Measurements from ENCODE around the gene VAMP5. TPM values are rescaled to one million over a fixed set of nuclear protein-coding genes. Genes with fewer than 3 reads are reported as not detected.
"Not testable (repeated sequence)": the region's sequence is repeated elsewhere in the genome, so short reads cannot be mapped to it uniquely, and the experiment has no call there.

The VAMP5 gene
- total RNA-seq, 1 donor from 2014 or later = 3.4 TPM

GRCh38 chr2:85607268-85608215 is 23.3 kb downstream of the VAMP5 start:
- H3K9me3 Mint-ChIP-seq = no peaks in the 10 kb centered on the region
- H3K27me3 Mint-ChIP-seq = no peaks in the 10 kb centered on the region
- peaks cover 11% of the 10 kb centered on the region for H3K36me3 Mint-ChIP-seq
- peak overlapping the region; percentile 37 for H3K4me3 Mint-ChIP-seq
- H3K27ac Mint-ChIP-seq = peak overlapping the region; percentile 77
- DNase-seq (ENCODE audit: extremely low spot score, unreplicated experiment) = no peak
- no peak for TF ChIP-seq CTCF (conservative IDR thresholded peaks at IDR 0.05)
- H3K4me1 Mint-ChIP-seq (ENCODE audit: unreplicated experiment) = peaks cover 25% of the 10 kb centered on the region

- Mint-ChIP-seq H3K9me3 (no peaks in the 10 kb centered on the region), H3K36me3 (peaks cover 11% of the 10 kb centered on the region), H3K27me3 (no peaks in the 10 kb centered on the region), H3K4me3 (peak overlapping the region; percentile 96), H3K27ac (peak overlapping the region; percentile 89), H3K4me1 (ENCODE audit: unreplicated experiment) (peaks cover under 1% of the 10 kb centered on the region)
- TF ChIP-seq CTCF (conservative IDR thresholded peaks at IDR 0.05) = no peak
- no peak for DNase-seq (ENCODE audit: extremely low spot score, unreplicated experiment)
Measured at GRCh38 chr2:85611217-85611704, 27.0 kb downstream of the VAMP5 start.

- Mint-ChIP-seq H3K9me3 (no peaks in the 10 kb centered on the region), H3K27me3 (no peaks in the 10 kb centered on the region), H3K4me1 (ENCODE audit: unreplicated experiment) (no peaks in the 10 kb centered on the region), H3K4me3 (peak within 1 kb of the TSS; percentile 96), H3K27ac (peak within 1 kb of the TSS; percentile 89), H3K36me3 (peaks cover 11% of the 10 kb centered on the region)
- TF ChIP-seq CTCF (conservative IDR thresholded peaks at IDR 0.05) = no peak
- peak; percentile 91 for DNase-seq (ENCODE audit: extremely low spot score, unreplicated experiment)
Measured at GRCh38 chr2:85611705-85612587, 27.7 kb downstream of the VAMP5 start, which contains the start of gene C2orf68. C2orf68 (minus strand) TSS chr2:85612066; CDS start chr2:85611984, 82 bp downstream.

GRCh38 chr2:85613717-85614515 is 29.7 kb downstream of the VAMP5 start:
- Mint-ChIP-seq H3K9me3 (no peaks in the 10 kb centered on the region), H3K4me3 (peak overlapping the region; percentile 60)
- TF ChIP-seq CTCF (conservative IDR thresholded peaks at IDR 0.05) = no peak

DNA sequence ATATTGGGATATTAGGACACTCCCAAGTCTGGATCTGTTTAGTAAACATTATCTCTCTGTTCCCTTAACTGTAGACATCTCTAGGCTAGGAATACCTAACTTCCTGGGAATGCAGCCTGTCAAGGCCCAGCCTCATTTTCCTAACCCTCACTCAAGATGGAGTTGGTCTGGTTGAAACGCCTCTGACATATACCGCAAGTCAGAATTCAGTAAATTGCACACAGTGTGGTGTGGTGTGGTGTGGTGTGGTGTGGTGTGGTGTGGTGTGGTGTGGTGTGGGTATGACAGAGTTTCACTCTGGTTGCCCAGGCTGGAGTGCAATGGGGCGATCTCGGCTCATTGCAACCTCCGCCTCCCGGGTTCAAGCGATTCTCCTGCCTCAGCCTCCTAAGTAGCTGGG is 30.5 kb downstream of the VAMP5 start:
- H3K27me3 Mint-ChIP-seq; H3K9me3 Mint-ChIP-seq; H3K27ac Mint-ChIP-seq; DNase-seq (ENCODE audit: extremely low spot score, unreplicated experiment); H3K36me3 Mint-ChIP-seq: not testable (repeated sequence)
- H3K4me3 Mint-ChIP-seq = peak overlapping the region; percentile 67
- H3K4me1 Mint-ChIP-seq (ENCODE audit: unreplicated experiment) = peaks cover 11% of the 10 kb centered on the region

More at GRCh38 chr2:85613717-85614515, 29.7 kb downstream of the VAMP5 start:
- Mint-ChIP-seq H3K36me3 (peaks cover 6% of the 10 kb centered on the region), H3K27ac (peak overlapping the region; percentile 50), H3K4me1 (ENCODE audit: unreplicated experiment) (peaks cover 6% of the 10 kb centered on the region), H3K27me3 (no peaks in the 10 kb centered on the region)
- no peak for DNase-seq (ENCODE audit: extremely low spot score, unreplicated experiment)
